GM21526 (cell line): Measurements from ENCODE around the gene CPNE1.

ENCODE experiments used
- ATAC-seq: cut with Tn5 transposase; IDR thresholded peaks from one replicate; pipeline ENCODE4 v1.9.1; 2021; ENCODE audit warnings: moderate library complexity; ENCODE audit not compliant: unreplicated experiment, low FRiP score

The CPNE1 gene

DNA sequence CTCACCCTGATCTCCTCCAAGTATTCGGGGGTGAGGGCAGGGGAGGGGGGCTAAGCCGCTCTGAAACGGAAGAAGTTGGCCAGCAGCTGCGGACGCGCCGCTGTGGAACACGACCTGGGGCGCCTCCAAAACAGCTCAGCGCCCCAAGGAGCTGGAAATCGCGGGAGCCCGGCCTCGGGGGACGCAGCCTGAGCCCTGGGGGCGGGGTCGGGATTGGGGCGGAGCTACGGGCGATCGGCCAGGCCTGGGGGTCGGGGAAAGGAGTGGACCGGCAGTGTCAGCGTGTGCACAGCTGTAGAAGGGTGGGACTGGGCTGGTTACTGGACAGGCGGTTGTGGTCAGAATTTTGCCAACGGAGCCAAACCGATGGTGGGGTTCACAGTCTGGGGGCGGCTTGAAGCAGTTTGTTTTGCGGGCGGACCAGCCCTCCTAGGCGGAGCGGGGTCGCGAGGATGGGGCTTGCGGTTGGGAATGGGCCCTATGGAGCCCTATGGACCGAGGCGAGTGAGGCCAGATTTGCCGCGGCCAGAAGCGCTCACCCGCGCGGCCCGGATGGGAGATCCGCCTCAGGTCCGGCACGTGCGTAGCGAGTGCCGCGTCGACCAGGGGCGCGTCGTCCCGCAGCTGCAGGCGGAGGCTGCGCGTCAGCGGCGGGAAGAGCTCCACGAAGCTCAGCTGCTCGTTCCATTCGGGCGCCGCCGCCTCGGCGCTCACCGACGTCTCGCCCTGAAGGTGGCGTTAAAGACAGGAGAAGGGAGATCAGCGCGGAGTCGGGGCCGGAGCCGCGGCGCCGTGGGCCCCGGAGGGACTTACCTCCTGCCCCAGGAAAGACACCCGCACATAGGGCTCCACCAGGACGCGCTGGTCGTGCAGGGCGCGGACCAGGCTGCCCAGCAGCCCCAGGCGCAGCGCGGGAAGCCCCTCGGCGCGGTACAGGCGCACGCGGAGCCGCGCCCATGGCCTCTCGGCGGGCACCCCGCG, 63.4 kb downstream of the CPNE1 start:
- no peak for ATAC-seq

- no peak for ATAC-seq
These were observed 64.3 kb downstream of the CPNE1 start for GRCh38 chr20:35600176-35600992.

DNA sequence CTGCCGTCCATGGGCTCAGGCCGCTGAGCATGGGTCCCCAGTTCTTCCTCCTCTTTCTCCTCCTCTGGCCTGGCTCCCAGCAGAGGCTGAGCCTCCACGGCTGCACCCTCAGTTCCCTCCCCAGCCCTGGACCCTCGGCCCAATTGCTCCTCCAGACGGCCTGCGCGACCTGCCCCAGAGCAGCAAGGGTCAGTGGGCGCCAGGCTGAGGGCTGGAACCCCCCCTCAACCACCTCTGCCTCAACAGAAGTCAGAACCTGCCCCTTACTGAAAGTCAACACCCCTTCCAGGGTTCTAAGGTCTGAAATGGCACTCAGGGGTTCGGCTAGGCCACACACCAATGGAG, 65.0 kb downstream of the CPNE1 start:
- no peak for ATAC-seq

GRCh38 chr20:35598899-35599775, 65.6 kb downstream of the CPNE1 start:
- no peak for ATAC-seq

GRCh38 chr20:35598476-35598875, 66.2 kb downstream of the CPNE1 start:
- ATAC-seq = no peak

DNA sequence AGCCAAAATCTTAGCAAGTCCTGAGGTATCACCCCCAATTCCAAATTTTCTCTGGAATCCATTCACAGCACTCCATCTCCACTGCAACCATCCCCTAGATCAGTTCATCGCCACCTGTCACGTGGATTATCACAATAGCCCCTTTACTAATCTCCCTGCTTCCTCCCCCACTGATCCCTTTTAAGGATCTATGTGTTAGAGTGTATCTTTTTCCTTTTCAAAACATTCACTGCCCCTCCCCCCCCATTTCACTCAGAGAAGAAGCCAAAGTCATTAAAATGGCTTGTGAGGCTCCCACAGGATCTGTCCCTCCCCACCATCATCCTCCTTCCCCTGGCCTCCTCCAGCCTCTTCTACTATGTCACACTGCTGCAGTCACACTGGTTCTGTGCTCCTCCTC, 67.5 kb downstream of the CPNE1 start:
- ATAC-seq = no peak

GRCh38 chr20:35595901-35596300, 68.8 kb downstream of the CPNE1 start:
- no peak for ATAC-seq

- no peak for ATAC-seq
These were observed 69.2 kb downstream of the CPNE1 start for GRCh38 chr20:35595456-35595855.

DNA sequence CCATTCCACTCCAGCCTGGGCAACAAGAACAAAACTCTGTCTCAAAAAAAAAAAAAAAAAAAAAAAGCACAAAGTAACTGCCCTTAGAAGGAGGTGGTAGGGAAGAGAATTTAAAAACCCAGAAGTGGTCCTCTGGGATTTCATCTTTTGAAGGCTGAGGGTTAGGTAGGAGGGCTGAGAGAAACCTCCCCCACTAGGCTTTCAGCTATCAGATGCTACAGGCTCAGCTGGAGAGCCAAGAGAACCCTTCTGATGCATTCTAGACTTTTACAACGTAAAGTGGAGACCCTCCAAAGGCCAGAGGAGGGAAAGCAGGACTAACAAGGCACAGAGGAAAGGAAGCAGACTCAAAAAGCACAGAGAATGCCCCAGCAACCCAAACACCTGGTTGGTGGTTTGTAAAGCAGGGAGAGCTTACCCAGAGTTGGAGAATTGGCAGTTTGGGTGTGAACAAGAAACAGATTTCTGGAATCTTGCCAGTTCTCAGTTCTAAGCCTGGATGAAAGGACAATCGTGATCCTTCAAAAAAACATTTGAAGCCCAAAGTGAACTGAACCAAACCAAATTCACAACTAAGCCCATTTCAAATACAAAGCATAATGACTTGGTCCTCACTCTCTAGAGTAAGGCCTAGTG, 72.2 kb downstream of the CPNE1 start:
- no peak for ATAC-seq

GRCh38 chr20:35588397-35588796, 76.3 kb downstream of the CPNE1 start:
- no peak for ATAC-seq

DNA sequence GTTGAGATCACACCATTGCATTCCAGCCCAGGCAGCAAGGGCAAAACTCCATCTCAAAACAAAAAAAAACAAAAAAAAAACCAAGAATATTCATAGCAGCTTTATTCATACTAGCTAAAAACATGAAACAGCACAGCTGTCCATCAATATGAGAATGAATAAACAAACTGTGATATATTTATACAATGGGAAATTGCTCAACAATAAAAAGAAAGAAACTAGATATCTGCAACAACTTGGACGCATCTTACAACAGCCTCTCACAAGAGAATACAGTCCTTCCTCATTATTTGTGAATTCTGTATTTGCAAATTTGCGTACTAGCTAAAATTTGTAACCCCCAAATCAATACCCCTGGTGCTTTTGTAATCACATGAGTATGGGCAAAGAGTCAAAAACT, 77.3 kb downstream of the CPNE1 start:
- no peak for ATAC-seq

DNA sequence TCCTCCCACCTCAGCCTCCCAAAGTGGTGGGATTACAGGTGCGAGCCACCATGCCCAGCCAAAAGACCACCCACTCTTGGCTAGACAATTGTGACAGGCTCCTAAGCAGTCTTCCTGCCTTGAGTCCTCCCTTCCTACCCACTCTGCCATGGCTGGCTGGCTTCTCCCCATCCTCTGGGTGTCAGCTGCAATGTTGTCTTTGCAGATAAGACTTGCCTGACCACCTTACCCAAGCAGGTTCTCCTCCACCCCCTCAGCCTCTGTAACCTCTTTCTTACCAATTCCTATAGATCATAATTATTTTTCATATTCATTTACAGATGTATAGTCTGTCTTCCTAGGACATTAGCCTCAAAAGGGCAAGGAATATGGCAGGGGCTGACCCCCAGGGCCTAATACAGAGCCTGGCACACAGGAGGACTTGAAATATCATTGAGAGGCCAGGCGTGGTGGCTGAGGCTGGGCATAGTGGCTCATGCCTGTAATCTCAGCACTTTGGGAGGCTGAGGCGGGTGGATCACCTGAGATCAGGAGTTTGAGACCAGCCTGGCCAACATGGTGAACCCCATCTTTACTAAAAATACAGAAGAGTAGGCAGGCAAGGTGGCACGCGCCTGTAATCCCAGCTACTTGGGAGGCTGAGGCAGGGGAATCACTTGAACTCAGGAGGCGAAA, 77.8 kb downstream of the CPNE1 start:
- no peak for ATAC-seq

- no peak for ATAC-seq
These were observed 80.8 kb downstream of the CPNE1 start for GRCh38 chr20:35583636-35584560.

DNA sequence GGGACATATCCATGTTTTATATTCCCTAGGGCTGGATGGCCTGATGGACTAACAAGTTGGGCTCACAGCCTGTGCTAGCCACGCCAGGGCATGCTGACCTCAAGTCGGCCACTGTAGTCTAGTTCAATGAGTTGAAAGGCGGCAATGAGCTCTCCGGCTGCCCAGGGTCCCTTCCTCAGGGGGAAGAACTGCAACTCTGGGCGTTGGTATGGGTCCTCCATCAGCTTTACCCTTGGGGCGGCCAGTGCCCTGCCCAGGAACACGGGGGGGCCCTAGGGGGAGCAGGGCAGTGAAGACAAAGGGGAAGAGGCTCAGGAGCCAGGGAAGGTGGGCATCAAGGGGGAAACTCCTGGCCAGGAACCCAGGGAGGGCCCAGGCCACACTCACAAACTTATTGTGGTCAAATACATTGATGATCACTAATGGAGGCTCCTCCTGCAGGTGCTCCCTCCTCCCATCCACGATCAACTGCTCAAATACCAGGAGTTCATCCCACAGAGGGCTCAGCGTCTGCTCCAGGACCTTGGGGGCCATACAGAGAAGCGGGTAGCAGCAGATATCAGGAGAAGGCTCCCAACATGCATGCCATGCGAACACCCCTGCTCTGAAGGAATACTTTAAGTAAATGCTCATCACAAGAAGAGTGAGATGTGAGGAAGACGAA, 81.8 kb downstream of the CPNE1 start:
- ATAC-seq = no peak

DNA sequence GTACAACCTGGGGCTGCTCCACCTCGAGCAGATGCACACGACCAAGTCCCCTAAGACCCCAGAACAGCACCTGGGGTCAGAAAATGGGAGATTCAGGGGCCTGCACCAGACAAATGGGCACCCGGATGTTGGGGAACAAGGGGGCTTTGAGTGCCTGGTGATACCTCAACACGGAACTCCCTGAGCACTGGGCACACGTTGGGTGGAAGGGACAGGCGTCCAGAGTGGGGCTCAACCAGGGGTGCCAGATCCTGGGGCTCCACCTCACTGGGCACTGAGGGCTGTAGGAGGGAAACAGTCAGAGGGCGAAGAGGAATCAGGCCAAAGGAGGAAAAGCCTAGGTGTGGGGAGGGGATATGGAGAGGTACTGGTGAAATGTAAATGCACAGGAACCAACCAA, 82.6 kb downstream of the CPNE1 start:
- no peak for ATAC-seq

- ATAC-seq = no peak
These were observed 85.5 kb downstream of the CPNE1 start for GRCh38 chr20:35579196-35579595.

DNA sequence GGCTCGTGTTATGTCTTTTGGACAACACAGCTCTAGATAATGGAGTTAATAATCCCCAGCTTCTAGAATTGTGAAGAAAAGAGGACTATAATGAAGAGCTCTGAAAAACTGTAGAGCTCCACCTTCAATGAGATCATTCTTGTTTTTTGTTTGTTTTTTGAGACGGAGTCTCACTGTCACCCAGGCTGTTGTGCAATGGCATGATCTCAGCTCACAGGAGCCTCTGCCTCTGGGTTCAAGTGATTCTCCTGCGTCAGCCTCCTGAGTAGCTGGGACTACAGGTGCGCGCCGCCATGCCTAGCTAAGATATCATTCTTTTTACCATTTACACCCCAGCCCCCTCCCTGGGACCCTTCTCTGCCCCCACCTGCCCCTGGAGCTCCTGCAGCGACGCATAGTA, 86.2 kb downstream of the CPNE1 start:
- ATAC-seq = no peak

GRCh38 chr20:35576816-35577215, 87.9 kb downstream of the CPNE1 start:
- ATAC-seq = no peak
